Osteoblast (primary cell): ENCODE measurements around the gene PALM2AKAP2. TPM values are rescaled to one million over a fixed set of nuclear protein-coding genes. Genes with fewer than 3 reads are reported as not detected.
A peak's percentile ranks its signal among the peaks of the same experiment; 100 is the strongest.

Source experiments
- DNase-seq: peaks from one replicate; pipeline ENCODE4 v3.0.0; 2011; ENCODE audit warnings: low spot score, mixed read lengths; ENCODE audit not compliant: insufficient read length; ENCODE audit errors: missing footprints
- H2AFZ ChIP-seq: 2 replicates; pipeline ENCODE4 v1.6.0; 2011; ENCODE audit warnings: mild to moderate bottlenecking, low read length
- H3K27ac ChIP-seq: 2 replicates; pipeline ENCODE4 v1.5.1; 2011; ENCODE audit warnings: mild to moderate bottlenecking, low read depth, low read length, moderate library complexity
- H3K27me3 ChIP-seq: 2 replicates; pipeline ENCODE4 v1.6.0; 2012; ENCODE audit warnings: mild to moderate bottlenecking, control low read depth, inconsistent platforms, low read length, moderate library complexity; ENCODE audit not compliant: insufficient read depth
- H3K36me3 ChIP-seq: 2 replicates; pipeline ENCODE4 v1.5.1; 2011; ENCODE audit warnings: mild to moderate bottlenecking, low read length, control low read depth, moderate library complexity; ENCODE audit not compliant: insufficient read depth
- H3K4me1 ChIP-seq: 2 replicates; pipeline ENCODE4 v1.5.1; 2011; ENCODE audit warnings: mild to moderate bottlenecking, low read length, control low read depth, moderate library complexity; ENCODE audit not compliant: insufficient read depth
- H3K4me2 ChIP-seq: 2 replicates; pipeline ENCODE4 v1.6.0; 2011; ENCODE audit warnings: mild to moderate bottlenecking, low read length; ENCODE audit not compliant: insufficient read depth
- H3K4me3 ChIP-seq: fragments of 200-600 bp; sonication (generic); 3 replicates; pipeline ENCODE4 v1.5.1; 2012; ENCODE audit warnings: mild to moderate bottlenecking, low read length, inconsistent platforms; ENCODE audit not compliant: insufficient read depth
- H3K79me2 ChIP-seq: 2 replicates; pipeline ENCODE4 v1.6.0; 2012; ENCODE audit warnings: mild to moderate bottlenecking, low read length, control low read depth, inconsistent platforms; ENCODE audit not compliant: insufficient read depth
- H3K9me3 ChIP-seq: 2 replicates; pipeline ENCODE4 v1.5.1; 2011; ENCODE audit warnings: low read depth, low read length, control low read depth
- H4K20me1 ChIP-seq: 2 replicates; pipeline ENCODE4 v1.6.0; 2012; ENCODE audit warnings: mild to moderate bottlenecking, low read length, control low read depth; ENCODE audit not compliant: insufficient read depth
- CTCF ChIP-seq: IDR thresholded peaks from 2 replicates; pipeline ENCODE4 v1.5.1; 2011; ENCODE audit warnings: mild to moderate bottlenecking, low read depth, low read length, moderate library complexity; ENCODE audit errors: extremely low read depth
- total RNA-seq: library from RNA; depleted of rRNA; stranded (reverse); fragments of >200 nt; gene quantifications from 2 replicates; pipeline ENCODE4 v1.2.3, GENCODE V29; 2012

The PALM2AKAP2 gene
- 19.4 and 25.3 TPM in 2 replicates for total RNA-seq

GRCh38 chr9:109779711-109780452, at the start of gene PALM2AKAP2:
TSS of gene PALM2AKAP2 (plus strand) at chr9:109780198. CDS start at chr9:109780489, 291 bp downstream.
- Histone ChIP-seq H3K27ac (peak within 1 kb of the TSS; percentile 84), H3K4me2 (peak within 1 kb of the TSS; percentile 94), H4K20me1 (no peaks in the 10 kb centered on the region), H3K36me3 (no peaks in the 10 kb centered on the region), H3K4me1 (peaks cover 17% of the 10 kb centered on the region), H2AFZ (peak within 1 kb of the TSS; percentile 89), H3K27me3 (no peaks in the 10 kb centered on the region), H3K4me3 (peak within 1 kb of the TSS; percentile 88), H3K9me3 (no peaks in the 10 kb centered on the region), H3K79me2 (peaks cover 42% of the 10 kb centered on the region)
- peak; percentile 91 for DNase-seq
- peak; percentile 2 for TF ChIP-seq CTCF

- H3K4me3 ChIP-seq: no peak overlapping the region
- H3K36me3 ChIP-seq: no peaks in the 10 kb centered on the region
- no peak overlapping the region for H2AFZ ChIP-seq
- no peak overlapping the region for H3K4me2 ChIP-seq
- H3K9me3 ChIP-seq: no peaks in the 10 kb centered on the region
- no peak for TF ChIP-seq CTCF
- DNase-seq: no peak
- H3K27me3 ChIP-seq: peaks cover 28% of the 10 kb centered on the region
- no peak overlapping the region for H3K27ac ChIP-seq
- H4K20me1 ChIP-seq: no peaks in the 10 kb centered on the region
- peaks cover 3% of the 10 kb centered on the region for H3K4me1 ChIP-seq
- no peaks in the 10 kb centered on the region for H3K79me2 ChIP-seq
Observed at GRCh38 chr9:109730228-109730627, 49.8 kb upstream of the PALM2AKAP2 start.

GRCh38 chr9:109733690-109734089, 46.3 kb upstream of the PALM2AKAP2 start:
- Histone ChIP-seq H2AFZ (no peak overlapping the region), H3K4me3 (no peak overlapping the region), H3K9me3 (no peaks in the 10 kb centered on the region), H3K4me1 (peaks cover 3% of the 10 kb centered on the region), H3K27me3 (peaks cover 17% of the 10 kb centered on the region), H3K27ac (no peak overlapping the region), H3K36me3 (no peaks in the 10 kb centered on the region), H3K4me2 (peak overlapping the region; percentile 30), H4K20me1 (no peaks in the 10 kb centered on the region), H3K79me2 (no peaks in the 10 kb centered on the region)
- TF ChIP-seq CTCF: no peak
- no peak for DNase-seq

- no peak for TF ChIP-seq CTCF
- Histone ChIP-seq H3K27ac (no peak overlapping the region), H3K4me1 (peaks cover 3% of the 10 kb centered on the region), H3K9me3 (no peaks in the 10 kb centered on the region), H3K36me3 (no peaks in the 10 kb centered on the region), H4K20me1 (no peaks in the 10 kb centered on the region), H3K4me3 (no peak overlapping the region), H3K79me2 (no peaks in the 10 kb centered on the region), H2AFZ (no peak overlapping the region), H3K27me3 (peaks cover 17% of the 10 kb centered on the region), H3K4me2 (no peak overlapping the region)
- DNase-seq: no peak
Observed at GRCh38 chr9:109734814-109735213, 45.2 kb upstream of the PALM2AKAP2 start.
